NCI-H1105 (cell line): ENCODE data around the gene XPR1.

Experiments
- DNase-seq: peaks from one replicate; lab custom pipeline; 2025; lab: John Stamatoyannopoulos, UW

XPR1 gene

DNA sequence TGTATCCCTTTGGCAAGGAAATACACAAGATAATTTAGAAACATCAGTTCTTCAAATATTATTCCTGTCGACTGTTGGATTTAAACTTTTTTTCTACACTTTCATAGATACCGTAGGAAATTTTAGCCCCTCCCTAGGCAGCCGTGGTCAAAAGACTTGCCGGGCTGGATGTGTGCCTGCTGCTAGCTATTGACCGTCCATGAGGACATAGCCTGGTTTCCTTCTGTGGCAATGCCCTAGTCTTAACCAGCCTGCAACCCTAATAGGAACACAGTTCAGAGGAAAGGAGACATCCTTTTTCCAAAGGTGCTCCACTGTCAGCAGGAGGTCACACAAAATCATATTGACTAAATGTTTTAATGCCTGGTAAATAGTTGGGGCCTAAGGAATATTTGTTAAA, 260.4 kb downstream of the XPR1 start:
- no peak for DNase-seq

DNA sequence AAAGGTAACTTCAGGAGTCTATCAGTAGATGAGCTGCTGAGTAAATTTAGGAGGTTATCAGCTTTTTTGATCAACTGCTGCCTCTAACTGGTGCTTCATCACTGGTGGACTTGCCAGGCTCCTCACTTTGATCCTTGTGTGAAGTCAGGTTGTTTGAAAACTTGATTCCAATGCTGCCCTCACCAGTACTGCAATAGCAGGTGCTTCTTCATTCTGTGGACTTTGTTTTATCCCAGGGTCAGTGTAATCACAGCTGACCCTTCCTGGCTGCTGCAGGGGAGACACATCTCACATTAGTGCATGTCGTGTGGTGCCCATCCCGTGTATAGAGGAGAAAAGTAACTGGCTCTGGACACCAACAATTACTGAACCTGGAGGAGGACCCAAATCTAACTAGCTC, 260.9 kb downstream of the XPR1 start:
- DNase-seq: no peak

DNA sequence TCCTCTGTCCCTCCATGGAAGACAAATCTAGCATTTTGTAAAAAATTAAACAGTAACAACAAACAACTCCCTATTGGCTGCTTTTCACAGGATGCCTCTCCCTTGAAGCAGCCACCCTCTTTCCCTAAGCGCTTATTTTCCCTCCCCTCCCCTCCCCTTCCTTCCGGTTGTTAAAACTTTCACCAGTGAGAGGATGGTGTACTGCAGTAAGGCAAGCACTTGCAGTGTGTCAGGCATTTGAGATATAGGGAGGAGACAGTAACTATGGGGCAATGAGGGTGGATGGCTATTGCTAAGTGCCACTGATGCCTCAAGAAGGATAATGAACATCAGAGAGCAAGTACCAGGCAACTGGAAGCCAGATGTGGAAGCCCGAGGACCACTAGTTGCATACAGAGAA, 261.8 kb downstream of the XPR1 start:
- DNase-seq: no peak

DNA sequence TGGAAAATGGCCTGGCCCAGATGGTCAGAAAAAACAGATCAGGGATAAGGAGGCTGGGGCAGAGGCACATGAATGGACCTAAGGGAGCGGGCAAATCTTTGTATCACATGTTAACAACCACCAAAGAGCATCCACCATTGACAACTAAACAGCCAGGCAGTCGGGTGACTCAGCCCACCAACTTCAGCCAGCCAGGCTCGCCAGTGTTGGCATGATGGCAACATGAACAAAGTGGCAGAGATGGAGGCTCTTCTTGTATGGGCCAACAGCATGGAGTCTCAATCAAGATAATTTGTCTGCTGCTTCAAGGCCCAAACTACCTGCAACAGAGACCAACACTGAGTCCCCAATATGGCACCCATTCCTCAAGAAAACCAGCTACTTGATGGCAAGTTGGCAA, 264.3 kb downstream of the XPR1 start:
- no peak for DNase-seq

DNA sequence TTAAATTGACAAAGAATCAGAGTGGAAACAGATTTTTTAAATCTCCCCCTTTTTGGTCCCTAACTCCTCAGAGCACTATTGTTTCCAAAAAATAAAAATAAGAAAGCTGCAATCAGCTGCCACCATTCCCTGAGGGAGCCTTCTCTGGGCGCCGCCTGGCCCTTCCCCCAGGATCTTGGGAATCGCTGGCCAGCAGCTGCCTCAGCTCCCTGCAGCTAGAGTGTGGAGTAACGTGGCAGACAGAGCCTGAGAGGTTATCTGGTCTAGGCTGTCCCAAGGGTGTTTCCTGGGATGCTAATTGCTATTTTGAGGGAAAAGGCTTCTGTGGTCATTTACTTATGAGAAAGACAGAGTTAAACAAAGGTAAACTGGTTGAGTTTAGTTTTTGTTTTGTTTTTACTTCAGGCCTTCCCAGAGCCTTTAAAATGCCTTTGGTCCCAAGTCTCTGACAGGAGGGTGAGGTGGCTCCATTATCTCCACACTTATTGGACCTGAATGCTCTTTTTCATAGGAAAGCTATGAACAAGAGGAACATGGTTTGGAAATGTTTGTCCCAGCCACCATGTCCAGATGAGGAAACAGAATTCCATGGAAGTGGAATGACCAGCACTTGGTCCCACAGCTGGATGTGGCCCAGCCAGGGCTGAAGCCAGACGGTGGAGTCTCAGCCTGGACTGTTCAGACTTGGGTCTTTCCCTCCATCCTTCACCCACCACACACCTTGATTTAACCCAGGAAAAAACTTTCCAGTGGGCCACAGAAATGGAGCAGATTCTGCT, 266.8 kb downstream of the XPR1 start:
- no peak for DNase-seq

DNA sequence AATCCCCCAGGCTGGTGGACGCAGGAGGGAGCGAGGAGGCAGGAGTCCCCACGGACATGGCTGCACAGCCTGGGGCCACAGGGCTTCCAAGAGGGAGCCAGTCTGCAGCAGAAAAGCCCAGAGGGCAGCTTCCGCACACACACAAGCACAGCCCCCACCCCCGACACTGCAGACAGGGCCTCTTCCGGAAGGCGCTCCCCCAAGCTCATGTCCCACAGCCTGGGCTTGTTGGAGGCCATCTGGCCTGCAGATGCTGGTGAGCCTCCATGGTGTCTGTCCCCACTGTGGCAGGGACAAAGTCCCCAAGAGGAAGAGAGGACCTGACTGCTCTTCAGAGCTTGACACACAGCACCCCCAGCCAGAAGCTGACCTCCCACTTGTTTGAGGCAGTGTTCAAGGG, 267.4 kb downstream of the XPR1 start:
- DNase-seq: no peak

DNA sequence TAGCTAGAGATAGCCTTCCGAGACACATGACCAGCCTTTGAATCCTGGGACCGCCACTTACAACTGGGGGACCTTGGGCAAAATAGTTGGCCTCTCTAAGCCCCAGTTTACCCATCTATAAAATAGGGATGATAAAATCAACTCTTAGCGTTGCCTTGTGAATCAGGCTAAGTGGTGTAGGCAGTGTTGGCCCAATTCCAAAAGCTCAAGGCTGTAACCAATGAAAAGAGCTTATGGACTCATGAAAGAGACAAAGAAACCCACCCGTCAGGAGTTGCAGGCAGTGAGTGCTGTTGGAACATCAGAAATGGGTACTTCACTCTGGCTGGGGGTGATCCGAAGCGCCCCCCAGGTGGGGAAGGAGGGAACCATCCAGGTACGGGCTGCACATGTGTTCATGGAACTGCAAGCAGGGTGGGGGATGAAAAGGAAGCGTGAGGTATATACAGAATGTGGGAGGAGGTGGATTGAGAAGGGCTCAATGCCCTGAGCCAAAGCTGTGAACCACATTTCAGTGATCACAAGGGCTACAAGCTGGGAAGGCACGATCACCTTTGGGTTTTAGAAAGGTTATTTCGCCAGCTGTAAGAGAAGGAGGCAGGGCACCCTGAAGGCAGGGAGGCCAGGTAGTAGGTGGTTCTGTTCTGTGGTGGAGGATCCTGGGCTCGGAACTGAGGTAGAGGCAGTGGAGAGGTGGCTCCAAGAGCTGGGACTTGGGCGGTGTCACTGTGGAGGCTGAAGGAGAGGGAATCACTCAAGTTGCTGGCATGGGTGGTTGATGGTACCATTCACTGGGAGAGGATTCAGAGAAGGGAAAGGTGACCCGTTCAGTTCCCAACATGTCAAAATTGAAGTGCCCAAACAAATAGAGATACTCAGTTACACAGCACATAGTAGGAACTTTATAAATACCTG, 269.5 kb downstream of the XPR1 start:
- peak; percentile 11 for DNase-seq

DNA sequence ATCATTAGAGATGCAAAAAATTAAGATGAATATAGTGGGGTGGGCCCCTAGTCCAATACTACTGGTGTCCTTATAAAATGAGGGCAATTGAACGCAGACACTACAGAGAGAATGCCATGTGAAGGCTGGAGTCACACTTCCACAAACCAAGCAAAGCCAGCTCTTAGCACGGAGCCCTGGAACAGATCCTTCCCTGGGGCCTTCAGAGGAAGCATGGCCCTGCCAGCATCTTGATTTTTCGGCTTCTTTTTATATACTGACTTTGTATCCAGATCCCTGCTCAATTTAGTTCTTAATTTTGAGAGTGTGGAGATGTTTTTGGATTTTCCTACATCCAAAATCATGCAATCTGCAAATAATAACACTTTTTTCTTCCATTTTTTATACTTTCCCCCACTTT, 270.7 kb downstream of the XPR1 start:
- DNase-seq: no peak

DNA sequence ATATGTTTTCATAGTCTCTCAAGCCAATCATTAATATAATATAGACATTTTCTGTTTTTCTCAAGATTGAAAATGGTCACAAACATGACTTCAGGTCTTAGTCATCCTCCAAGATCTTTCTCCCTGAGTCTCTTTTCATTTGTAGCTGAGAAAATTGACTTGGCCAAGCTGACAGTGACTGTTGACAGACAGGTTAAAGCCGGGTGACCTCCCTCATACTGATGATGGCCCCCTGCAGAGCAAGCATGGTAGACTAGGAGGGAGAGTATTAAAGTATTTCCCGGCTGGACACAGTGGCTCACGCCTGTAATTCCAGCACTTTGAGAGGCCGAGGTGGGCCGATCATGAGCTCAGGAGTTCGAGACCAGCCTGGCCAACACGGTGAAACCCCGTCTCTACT, 274.1 kb downstream of the XPR1 start:
- DNase-seq: no peak

DNA sequence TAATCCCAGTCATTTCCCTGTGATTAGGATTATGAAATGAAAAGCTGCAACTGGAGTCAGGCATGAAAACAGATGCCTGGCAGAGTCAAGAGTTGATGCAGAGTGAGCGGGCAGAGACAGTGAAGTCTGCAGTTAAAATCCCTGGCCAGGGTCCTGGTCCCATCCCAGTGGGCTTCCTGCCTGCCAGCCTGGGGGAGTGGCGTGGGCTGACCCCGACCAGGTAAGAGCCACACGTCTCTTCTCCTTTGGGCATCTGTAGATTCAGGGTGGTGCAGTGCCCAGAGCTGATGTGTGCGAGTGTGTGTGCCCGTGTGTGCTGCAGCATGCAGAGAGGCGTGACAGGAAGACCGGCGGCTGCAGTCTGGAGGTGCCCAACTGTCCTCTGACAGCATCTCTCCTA, 274.7 kb downstream of the XPR1 start:
- DNase-seq: no peak

DNA sequence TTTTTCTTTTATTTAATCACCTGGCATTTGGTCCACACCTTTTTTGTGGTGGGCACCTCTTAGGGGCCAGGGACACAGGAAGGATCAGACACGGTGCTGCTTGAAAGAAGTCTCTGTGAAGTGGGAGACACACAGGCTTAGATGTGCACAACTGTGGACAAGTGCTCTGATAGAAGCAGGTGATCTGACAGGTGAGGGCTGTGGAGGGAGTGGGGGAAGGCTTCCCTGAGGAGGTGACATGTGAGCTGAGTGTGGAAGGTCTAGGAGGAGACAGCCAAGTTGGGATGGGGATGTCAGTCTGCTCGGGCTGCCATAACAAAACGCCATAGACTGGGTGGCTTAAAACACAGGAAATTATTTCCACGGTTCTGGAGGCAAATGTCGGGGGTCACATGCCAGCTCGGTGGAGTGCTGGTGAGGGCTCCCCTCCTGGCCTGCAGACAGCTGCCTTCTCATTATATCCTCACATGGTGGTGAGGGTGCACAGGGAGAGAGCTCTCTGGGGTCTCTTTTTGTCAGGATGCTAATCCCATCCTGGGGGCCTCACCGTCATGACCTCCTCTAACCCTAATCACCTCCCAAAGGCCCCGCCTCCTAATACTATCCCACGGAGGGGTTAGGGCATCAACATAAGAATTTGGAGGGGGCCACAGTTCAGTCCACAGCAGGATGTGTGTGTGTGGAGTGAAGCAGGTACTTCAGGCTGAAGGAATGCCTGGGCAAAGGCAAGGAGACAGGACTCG, 275.7 kb downstream of the XPR1 start:
- DNase-seq: no peak

DNA sequence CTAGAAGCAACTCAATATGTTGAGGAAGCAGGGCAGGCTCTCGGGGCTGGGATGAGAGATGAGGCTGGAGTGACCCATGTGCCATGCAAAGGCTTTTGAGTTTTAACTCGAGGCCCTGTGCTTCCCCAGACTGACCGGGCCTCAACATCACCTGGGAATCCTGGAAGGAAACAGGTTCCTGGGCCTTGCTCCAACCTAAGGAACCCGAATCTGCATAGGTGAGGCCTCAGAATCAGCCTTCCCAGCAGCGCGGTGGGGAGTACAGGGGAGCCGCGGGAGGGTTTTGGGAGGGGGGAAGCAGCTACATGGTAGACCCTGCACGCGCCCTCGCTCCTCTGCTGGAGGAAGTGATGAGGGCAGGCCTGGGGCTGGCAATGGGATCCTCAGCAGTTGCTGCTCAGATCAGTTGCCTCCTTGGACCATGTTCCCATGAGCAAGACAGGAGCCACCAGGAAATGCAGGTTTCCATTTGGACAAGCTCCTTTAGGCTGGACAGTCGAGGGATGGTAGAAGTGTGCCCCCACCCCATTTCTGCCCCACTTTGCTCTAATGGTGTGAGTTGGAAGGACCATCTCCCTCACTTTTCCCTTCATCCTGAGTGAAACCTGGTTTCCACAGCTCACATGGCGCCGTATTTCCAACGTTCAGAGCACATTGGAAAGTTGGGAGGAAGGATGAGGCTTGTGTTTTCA, 276.4 kb downstream of the XPR1 start:
- DNase-seq: no peak

DNA sequence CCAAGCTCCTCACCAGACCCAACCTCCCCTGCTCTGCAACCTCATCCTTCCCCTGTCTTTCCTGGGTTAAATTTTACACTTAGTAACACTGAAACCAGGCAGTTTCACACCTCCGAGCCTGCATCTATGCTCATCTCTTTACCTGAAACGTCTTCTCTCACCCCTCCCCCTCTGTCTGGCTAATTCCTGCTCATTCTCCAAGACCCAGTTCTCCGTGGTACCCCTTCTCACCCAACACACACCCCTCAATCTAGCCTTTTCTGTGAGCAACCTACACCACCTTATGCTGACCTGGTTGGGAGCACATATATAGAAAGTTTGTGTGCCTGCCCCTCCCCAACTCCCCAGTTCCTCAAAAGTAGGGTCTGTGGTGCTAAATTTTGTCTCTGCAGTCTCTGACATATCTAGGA, 277.2 kb downstream of the XPR1 start:
- no peak for DNase-seq

DNA sequence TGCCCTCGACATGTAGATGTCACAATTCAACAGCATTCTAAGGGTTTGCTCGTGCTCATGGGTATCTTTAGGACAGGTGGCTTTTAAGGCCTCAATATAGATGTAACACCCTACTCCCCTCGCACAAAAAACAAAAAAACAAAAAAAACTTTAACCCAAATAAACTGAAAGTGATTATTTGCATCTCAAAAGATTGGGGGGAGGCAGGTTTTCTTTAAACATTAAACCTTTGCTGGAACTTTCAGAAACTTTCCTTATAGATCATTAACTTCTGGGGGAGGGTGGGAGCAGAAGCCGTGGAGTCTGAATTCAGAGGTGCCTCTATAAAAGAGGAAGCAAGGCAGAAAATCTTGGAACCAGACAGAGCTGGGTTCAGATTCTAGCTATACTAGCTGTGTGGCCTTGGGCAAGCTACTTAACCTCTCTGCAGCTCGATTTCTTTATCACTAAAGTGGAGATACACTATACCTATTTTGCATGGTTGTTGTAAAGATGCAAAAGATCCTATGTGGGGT, 277.7 kb downstream of the XPR1 start:
- no peak for DNase-seq

DNA sequence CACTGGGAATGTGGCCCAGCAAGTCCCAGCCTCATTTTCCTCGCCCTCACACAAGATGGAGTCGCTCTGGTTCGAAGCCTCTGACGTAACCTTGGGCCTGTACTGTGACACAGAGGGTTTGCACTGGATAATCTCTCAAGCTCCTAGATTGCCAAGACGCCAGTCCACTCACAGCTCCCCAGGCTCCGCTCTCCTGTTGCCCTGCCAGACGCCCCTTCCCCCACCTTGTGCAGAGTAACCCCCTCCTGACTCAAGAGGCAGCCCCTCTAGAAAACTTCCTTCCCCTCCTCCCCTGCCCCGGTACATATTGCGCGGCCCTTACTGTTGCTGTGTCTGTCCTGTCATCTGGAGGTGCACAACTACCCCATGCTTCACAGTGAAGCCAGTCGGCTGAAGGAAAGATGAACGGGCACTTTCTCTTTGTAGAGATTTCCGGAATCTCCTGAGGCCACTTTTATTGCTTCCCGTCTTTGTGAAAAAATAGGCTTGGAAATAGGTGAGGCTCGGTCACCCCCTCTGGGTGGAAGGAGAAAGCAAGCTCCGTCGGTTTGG, 279.9 kb downstream of the XPR1 start:
- DNase-seq: no peak

DNA sequence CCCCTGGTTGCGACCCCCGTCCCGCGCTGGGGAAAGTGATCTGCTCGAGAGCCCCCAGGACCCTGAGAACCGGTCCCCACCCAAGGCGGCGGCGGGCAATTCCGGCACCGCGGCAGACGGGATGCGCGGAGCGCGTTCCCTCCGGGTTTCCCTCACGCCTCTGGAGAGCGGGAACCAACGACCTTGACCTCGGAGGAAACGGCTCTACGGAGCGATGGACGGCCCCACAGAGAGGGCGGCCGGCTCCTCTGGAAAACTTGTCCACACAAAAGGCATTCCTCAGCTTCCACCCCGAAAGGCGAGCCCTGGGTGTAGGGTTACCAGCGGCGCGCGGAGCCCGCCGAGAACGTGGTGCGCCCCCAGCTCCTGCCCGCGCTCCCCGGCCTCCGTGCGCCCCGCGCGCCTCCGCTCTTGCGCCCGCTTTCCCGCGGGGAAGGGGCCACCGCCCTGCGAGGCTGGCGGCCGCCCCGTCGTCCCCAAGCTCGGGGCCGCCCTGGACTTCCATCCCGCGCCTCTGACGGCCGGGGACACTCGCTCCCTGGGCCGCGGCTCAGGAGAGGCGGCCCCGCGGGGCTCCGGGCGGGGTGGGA, 280.5 kb downstream of the XPR1 start:
- no peak for DNase-seq

DNA sequence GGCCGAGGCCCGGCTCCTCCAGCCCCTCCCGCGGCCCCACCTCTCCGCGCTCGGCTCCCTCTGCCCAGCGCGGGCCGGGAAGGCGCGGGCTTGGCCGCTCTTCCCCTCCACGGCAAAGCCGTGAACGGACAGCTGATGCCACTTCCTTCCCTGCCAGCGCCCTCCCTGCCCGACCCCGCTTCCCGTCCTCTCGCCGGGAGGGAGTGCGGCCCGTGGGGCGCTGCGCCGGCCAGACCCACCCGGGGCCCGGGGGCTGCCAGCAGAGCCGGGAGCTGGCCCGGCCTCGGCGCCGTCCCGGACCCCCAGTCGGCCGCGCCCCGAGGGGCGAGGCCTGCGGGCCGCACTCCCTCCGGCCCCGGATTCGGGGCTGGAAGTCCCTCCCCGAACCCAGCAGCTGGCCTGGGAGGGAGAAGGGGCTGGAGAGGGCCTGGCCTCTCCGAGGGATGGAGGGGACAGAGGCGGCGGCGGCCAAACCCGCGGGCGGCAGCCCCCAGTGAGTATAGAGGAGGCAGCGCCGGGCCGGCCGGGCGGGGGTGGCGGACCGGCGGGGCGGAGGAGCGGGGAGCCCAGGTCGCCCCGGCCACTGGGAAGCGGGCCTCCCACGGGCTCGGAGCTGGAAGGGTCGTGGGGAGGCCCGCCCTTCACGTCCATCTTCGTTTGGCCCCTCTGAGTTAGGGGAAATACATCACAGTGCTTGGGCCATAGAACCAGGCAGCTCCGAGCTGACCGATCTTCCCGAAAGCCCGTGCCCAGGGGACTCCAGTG, 281.2 kb downstream of the XPR1 start, which contains the start of gene KIAA1614:
TSS of gene KIAA1614 (plus strand) at position 97 of the 765 bp plus-strand sequence. CDS start at position 444, 347 bp downstream.
- no peak for DNase-seq

DNA sequence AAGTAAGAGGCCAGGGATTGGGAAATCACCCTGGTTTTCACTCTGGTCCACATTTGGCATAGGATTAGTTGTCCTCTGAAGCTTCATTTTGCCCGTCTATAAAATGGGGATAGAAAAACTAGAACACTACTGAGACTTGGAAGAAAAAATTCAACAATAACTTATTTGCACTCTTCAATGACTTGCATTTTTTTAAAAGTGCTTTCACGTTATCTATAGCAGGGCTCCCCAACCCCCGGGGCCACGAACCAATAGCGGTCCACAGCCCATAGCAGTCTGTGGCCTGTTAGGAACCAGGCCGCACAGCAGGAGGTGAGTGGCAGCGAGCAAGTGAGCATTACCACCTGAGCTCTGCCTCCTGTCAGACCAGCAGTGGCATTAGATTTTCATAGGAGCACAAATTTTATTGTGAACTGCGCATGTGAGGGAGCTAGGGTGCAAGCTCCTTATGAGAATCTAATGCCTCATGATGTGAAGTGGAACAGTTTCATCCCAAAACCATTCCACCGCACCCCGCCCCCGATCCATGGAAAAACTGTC, 283.7 kb downstream of the XPR1 start:
- DNase-seq: no peak

DNA sequence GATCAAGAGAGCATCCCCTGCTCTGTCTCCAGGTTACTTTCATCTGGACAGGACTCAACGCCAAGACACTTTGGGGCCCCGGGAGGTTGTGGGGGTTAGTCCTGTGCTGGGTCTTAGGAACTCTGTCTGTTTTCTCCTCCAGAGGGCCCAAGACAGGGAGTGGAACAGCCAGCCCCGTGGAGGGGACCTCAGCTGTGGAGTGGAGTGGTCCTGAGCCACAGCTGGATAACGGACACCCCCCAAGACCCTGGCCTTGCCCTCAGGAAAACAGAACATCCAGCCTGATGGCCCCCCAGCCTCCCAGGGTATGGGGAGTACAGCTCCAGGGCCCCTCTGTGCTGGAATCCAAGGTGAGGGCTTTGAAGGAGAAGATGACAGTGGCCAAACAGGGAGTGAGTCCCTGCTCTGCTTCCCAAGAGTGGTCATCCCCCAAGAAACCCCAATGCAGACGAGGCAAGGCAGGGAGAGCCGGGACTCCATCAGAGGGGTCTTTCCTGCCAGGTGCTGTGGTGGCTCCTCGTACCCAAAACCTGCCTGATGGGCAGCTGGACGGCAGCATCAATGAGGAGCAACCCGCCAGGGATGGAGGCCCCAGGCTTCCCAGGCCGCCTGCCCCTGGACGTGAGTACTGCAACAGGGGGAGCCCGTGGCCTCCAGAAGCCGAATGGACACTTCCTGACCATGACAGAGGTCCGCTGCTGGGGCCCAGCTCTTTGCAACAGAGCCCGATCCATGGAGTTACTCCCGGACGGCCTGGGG, 284.4 kb downstream of the XPR1 start:
- DNase-seq: no peak
